Peyer's patch (tissue), 4 donors: ENCODE measurements around the gene SREK1IP1. TPM values are rescaled to one million over a fixed set of nuclear protein-coding genes. Genes with fewer than 3 reads are reported as not detected.

Experiments
- DNase-seq, 3 donors: peaks; one replicate each; pipeline ENCODE4 v3.0.0-alpha.2; 2017 to 2019
- H3K27ac ChIP-seq, 4 donors: fragments of 200-600 bp; sonication (generic); one replicate each; pipeline ENCODE4 v1.5.1; 2016 to 2019
- H3K27me3 ChIP-seq, 2 donors: fragments of 200-600 bp; sonication (generic); one replicate each; pipeline ENCODE4 v1.5.1; 2019
- H3K36me3 ChIP-seq, 3 donors: fragments of 200-600 bp; sonication (generic); one replicate each; pipeline ENCODE4 v1.5.1; 2016 to 2019
- H3K4me1 ChIP-seq, 4 donors: fragments of 200-600 bp; sonication (generic); one replicate each; pipeline ENCODE4 v1.5.1; 2016 to 2019
- H3K4me3 ChIP-seq, 4 donors: fragments of 200-600 bp; sonication (generic); 1 replicate in 3 of 4; 2 replicates in 1 of 4; pipeline ENCODE4 v1.5.1; 2016 to 2019; ENCODE audit warnings: mild to moderate bottlenecking in 1 of 4
- H3K9me3 ChIP-seq, 4 donors: fragments of 200-600 bp; sonication (generic); one replicate each; pipeline ENCODE4 v1.5.1; 2016 to 2019; ENCODE audit warnings: mild to moderate bottlenecking in 1 of 4
- CTCF ChIP-seq, 6 experiments: fragments of 450-650 bp in 4 of 6; fragments of 200-600 bp in 2 of 6; sonication (generic) in 1 of 6; IDR thresholded peaks; one replicate each; pipeline ENCODE4 v1.5.1; 2017 to 2019; ENCODE audit warnings: antibody characterized with exemption in 6 of 6, mild to moderate bottlenecking in 3 of 6, moderate library complexity in 1 of 6
- POLR2A ChIP-seq, 2 donors: fragments of 450-650 bp; IDR thresholded peaks; one replicate each; pipeline ENCODE4 v1.5.1; 2017; ENCODE audit warnings: antibody characterized with exemption in 2 of 2, mild to moderate bottlenecking in 2 of 2, moderate library complexity in 2 of 2
- total RNA-seq, 4 donors: library from RNA; depleted of rRNA; stranded (reverse); fragments of >200 nt; gene quantifications; one replicate each; pipeline ENCODE4 v1.1.0, GENCODE V29; 2016

The SREK1IP1 gene
- total RNA-seq, 4 donors from 2014 or later, result 5.8 to 7.0 (median 6.6) TPM

DNA sequence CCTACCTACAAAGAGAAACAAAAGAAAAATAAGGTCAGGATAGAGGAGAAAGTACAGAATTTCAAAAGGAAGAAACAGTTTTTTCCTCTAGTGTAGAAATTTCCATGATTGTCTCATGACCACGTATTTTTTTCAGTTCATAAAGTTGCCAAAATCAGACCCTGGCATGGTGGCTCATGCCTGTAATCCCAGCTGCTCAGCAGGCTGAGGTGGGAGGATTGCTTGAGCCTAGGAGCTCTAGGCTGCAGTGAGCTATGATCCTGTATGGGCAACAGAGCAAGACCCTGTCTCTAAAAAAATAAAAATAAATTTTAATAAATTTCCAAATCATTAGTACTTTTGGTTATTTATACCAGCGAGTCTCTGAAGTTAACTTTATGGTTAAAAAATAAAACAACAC lies 38.0 kb upstream of the SREK1IP1 start:
- Histone ChIP-seq H3K27ac (no peak overlapping the region), H3K27me3 (no peaks in the 10 kb centered on the region), H3K36me3 (peaks cover 0 to 17% (median 0%) of the 10 kb centered on the region in 3 donors), H3K9me3 (no peaks in the 10 kb centered on the region), H3K4me3 (no peak overlapping the region), H3K4me1 (no peaks in the 10 kb centered on the region)
- no peak for TF ChIP-seq CTCF (IDR thresholded peaks at IDR 0.05)
- TF ChIP-seq POLR2A (IDR thresholded peaks at IDR 0.05), result no peak
- DNase-seq, result no peak

DNA sequence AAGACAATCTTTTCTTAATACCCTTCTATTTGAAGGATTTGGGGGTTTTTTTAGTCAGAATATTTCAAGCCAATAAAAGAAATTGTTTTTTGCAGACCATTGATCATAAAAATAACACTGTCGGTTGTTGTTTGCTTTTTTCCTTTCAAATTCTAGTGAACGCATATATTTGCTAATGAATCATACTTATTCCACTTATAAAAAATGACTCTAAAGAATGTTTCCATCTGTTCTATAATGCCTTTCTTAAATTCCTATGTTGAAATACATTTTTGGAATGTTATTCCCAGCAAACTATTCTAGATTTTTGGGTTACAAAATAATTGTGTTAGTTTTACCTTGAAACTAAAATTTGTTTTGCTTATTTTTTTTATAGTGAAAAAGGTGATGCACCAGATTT lies 32.4 kb upstream of the SREK1IP1 start:
- H3K27me3 ChIP-seq, result no peaks in the 10 kb centered on the region
- TF ChIP-seq POLR2A (IDR thresholded peaks at IDR 0.05) (no peak), CTCF (IDR thresholded peaks at IDR 0.05) (no peak)
- DNase-seq, result no peak
- H3K27ac ChIP-seq, result no peak overlapping the region
- H3K4me1 ChIP-seq, result no peaks in the 10 kb centered on the region
- H3K36me3 ChIP-seq, result peaks cover 0 to 17% (median 0%) of the 10 kb centered on the region in 3 donors
- no peak overlapping the region for H3K4me3 ChIP-seq
- H3K9me3 ChIP-seq, result no peaks in the 10 kb centered on the region

DNA sequence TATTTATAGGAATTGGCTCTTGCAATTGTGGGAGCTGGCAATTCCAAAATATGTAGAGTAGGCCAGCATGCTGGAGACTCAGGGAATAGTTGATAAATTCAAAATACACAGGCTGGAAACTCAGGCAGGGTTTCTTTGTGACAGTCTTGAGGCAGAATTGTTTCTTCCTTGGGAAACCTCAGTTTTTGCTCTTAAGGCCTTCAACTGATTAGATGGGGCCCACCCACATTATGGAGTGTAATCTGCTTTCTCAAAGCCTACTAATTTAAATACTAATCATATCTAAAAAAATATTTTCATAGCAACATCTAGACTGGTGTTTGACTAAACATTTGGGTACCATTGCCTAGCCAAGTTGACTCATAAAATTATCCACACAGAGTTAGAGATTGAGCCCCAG lies 27.8 kb upstream of the SREK1IP1 start:
- Histone ChIP-seq H3K9me3 (no peaks in the 10 kb centered on the region), H3K4me3 (no peak overlapping the region), H3K27ac (no peak overlapping the region), H3K4me1 (peaks cover 0 to 3% (median 0%) of the 10 kb centered on the region in 4 donors), H3K27me3 (no peaks in the 10 kb centered on the region), H3K36me3 (no peaks in the 10 kb centered on the region)
- DNase-seq, result no peak
- TF ChIP-seq POLR2A (IDR thresholded peaks at IDR 0.05) (no peak), CTCF (IDR thresholded peaks at IDR 0.05) (no peak)

DNA sequence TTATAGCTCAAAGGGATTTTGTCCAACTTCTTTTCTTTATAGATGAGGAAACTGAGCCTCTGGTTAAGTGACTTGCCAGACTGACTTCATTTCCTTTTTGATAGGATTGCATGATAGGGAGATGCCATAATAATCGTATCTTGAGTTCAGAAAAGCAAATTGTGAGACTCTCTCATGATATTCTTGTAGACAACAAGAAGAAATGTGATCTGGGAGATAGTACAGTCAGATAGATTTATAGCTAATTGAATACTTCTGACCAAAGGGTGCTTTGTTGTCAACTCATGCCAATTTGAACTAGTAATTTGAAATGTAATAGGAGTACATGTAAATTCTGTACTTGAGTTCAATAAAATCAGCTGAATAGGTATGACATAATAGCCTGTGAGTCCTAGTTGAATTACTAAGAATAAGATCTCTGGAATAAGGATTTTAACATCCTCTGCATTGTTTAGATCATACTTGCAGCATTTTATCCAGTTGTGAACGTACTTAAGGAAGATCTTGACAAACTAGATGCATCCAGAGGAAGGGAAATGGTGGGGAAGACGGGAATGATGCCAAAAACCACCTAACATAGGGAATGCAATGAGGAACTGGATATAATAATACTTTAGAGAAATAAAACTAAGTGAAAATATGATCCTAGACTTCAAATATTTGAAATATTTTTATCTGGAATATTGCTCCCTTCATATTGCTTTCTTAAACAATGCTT lies 25.7 kb upstream of the SREK1IP1 start:
- H3K27ac ChIP-seq, result peak overlapping the region in 2 of 4 donors; percentile 0 to 18
- TF ChIP-seq CTCF (IDR thresholded peaks at IDR 0.05), result no peak
- TF ChIP-seq POLR2A (IDR thresholded peaks at IDR 0.05), result no peak
- no peak for DNase-seq

GRCh38 chr5:64792469-64792868 lies 24.0 kb upstream of the SREK1IP1 start:
- H3K9me3 ChIP-seq, result no peaks in the 10 kb centered on the region
- TF ChIP-seq POLR2A (IDR thresholded peaks at IDR 0.05), result no peak
- no peak for TF ChIP-seq CTCF (IDR thresholded peaks at IDR 0.05)
- no peak for DNase-seq
- no peak overlapping the region for H3K27ac ChIP-seq
- no peak overlapping the region for H3K4me3 ChIP-seq
- H3K36me3 ChIP-seq, result no peaks in the 10 kb centered on the region
- H3K27me3 ChIP-seq, result no peaks in the 10 kb centered on the region
- peaks cover 0 to 3% (median 0%) of the 10 kb centered on the region in 4 donors for H3K4me1 ChIP-seq

More for the DNA sequence above, 25.7 kb upstream of the SREK1IP1 start:
- Histone ChIP-seq H3K9me3 (no peaks in the 10 kb centered on the region), H3K27me3 (no peaks in the 10 kb centered on the region), H3K4me3 (no peak overlapping the region), H3K4me1 (peaks cover 0 to 3% (median 0%) of the 10 kb centered on the region in 4 donors), H3K36me3 (no peaks in the 10 kb centered on the region)
